Measurements from ENCODE around the gene SYCP2.

Gene SYCP2

GRCh38 chr20:59823030-59823423 lies 110.4 kb downstream of the SYCP2 start:
- FAIRE-seq (no peak), DNase-seq (ENCODE audit: low spot score) (no peak)

DNA sequence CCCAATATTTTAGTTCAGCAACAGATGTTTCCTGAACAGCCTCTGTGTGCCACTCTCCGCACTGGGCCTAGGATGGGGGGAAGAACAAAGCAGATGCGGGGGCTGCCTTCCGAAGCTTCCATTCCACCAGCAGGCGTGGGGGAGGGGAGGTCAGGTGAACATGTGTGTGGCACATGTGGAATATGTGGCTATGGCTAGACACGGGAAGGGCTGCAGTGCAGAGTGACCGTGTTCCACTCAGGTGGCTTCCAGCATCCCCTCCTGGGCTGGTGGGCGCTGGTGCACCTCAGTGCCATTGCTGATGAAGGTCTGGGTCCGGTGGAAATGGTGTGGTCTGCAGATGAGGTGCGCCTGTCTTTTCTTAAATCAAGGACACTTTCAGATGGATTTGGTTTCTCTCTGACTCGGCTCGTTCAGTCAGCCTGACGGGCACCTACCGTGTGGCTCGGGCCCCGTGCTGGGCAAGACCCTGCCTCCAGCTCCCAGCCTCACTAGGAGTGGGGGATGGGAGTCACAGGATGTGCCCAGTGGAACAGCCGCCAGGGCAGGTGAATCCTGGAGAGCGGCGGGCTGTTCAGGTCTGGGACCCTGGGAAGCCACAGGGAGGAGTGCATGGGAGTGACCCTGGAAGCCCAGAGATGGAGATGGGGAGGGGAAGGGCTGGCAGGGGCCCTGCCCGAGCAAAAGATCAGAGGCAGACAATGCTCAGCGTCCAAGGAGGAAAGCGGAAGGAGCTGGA lies 111.0 kb downstream of the SYCP2 start:
- DNase-seq (ENCODE audit: low spot score) (no peak), FAIRE-seq (peak; percentile 42)

DNA sequence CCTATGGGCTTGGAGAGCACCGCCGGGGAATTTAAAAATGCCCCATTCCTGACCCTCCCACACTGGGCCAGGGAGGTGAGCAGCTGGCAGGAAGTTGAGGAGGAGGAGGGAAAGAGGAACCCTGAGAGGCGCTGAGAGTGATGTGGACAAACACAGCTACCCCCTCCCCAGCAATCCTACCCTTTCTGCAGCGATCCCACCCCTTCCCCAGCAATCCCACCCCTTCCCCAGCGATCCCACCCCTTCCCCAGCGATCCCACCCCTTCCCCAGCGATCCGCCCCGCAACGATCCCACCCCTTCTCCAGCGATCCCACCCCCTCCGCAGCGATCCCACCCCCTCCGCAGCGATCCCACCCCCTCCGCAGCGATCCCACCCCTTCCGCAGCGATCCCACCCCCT lies 111.6 kb downstream of the SYCP2 start:
- no peak for FAIRE-seq

GRCh38 chr20:59821201-59821600 lies 112.2 kb downstream of the SYCP2 start:
- DNase-seq (ENCODE audit: low spot score) (no peak), FAIRE-seq (peak; percentile 55)

More for the DNA sequence above, 111.6 kb downstream of the SYCP2 start:
- no peak for DNase-seq (ENCODE audit: low spot score)

DNA sequence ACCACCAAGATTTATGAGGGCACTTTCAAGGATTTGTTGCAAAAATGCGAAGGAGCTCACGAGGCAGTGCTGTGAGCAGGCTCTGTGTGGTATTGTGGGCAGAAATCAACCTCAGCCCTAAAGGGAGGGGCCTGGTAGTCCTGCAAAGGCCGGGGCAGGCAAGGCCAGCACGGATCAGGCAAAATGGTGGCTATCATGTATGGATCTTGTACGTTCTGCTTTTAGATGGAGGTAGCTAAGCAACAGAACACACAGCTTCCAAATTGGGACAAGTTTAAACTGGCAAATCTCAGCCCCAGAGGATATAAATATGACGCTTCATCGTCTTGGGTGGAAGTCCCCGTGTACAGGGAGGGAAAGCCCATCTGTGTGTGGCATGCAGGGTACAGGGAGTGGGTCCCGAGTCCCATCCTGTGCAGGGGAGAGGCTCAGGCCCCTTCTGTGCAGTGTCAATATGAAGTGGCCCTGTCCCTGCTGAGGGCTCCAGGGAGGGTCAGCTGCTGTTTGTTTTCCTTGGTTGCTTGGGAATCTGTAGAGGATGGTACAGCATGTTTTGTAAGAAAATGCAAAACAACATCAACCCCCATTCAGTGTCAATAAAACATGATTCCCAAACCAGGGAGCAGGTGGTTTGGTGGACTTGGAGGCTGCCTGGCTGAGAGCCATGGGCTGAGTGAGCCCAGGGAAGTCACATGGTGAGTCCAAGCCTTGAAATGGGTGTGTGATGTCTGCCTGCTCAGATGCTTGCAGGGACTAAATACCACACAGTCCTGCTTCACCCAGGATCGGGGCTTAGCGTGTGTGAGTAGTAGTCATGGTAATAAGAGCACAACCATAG lies 113.0 kb downstream of the SYCP2 start:
- FAIRE-seq (peak; percentile 56), DNase-seq (ENCODE audit: low spot score) (no peak)

DNA sequence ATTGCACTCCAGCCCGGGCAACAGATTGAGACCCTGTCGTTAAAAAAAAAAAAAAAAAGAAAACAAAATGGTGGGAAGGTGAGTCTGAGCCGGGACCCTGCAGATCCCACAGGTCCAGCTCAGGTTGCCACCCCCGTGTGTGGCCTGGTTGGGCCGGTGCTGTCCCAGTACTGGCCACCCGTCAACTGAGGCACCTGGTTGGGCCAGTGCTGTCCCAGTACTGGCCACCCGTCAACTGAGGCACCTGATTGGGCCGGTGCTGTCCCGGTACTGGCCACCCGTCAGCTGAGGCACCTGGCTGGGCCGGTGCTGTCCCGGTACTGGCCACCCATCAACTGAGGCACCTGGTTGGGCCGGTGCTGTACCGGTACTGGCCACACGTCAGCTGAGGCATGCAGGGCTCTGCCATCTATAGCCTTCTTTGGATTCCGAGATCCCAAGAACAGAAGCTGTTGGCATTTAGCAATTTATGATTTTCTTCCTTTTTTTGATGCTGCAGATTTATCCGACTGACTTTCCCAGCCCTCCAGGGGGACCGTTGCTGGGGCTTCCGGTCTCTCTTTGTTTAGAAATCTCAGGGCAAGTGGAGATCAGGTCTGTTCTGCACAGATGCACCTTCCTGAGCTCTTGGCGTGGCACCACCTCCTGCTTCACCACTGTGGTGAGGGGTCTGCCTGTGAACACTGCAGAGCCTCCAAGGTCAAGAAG lies 113.8 kb downstream of the SYCP2 start:
- FAIRE-seq (no peak), DNase-seq (ENCODE audit: low spot score) (no peak)

DNA sequence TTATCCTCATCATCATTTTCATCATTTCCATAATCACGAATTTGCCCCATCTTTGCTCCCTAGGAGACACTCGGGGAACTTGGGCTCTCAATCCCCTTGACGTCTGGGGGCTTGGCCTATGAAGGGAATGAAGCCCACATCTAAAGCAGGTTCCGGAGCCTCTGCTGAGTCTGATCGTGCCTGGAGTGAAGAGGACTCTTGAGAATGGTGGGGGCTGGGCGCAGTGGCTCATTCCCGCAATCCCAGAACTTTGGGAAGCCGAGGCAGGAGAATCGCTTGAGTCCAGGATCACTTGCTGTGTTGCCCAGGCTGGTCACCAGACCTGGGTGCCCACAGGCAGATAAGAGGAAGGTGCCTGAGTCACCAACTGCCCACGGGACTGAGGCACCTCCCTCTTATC lies 114.5 kb downstream of the SYCP2 start:
- FAIRE-seq (no peak), DNase-seq (ENCODE audit: low spot score) (no peak)

DNA sequence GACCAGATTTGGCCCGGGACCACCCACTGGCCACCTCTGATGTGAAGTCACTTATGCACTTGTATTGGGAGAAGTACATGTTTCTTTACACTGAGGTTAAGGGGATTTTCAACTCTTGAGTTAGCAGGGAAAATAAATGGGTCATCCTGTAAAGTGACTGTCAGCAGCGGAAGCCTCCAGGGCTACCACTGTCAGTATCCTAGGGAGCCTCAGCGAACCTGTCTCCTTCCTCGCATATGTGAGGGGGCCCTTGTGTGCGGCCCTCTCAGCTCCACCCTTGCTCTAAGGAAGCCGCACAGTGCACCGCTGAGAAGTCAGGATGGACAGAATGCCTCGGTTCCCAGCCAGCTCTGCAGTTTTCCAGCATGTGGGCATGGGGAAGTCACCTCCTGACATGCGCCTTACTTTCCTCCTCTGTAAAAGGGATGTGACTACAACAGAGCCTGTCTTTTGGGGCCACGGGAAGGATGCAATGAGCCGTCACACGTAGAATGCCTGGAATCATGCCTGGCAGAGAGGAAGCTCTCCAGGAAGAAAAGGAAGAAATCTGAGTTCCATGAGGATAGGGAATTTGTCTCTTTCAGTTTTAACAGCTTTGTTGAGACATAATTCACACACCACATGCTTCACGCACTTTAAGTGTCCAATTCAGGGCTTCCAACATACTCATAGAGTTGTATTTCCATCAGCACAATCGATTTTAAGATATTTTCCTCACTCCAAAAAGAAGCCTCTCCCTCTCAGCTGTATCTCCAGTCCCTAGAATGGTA lies 115.4 kb downstream of the SYCP2 start:
- FAIRE-seq (no peak), DNase-seq (ENCODE audit: low spot score) (no peak)

- DNase-seq (ENCODE audit: low spot score): no peak
- FAIRE-seq: no peak
These were observed 116.0 kb downstream of the SYCP2 start for GRCh38 chr20:59817406-59817805.

GRCh38 chr20:59816146-59816738 lies 117.2 kb downstream of the SYCP2 start:
- DNase-seq (ENCODE audit: low spot score) (no peak), FAIRE-seq (no peak)

DNA sequence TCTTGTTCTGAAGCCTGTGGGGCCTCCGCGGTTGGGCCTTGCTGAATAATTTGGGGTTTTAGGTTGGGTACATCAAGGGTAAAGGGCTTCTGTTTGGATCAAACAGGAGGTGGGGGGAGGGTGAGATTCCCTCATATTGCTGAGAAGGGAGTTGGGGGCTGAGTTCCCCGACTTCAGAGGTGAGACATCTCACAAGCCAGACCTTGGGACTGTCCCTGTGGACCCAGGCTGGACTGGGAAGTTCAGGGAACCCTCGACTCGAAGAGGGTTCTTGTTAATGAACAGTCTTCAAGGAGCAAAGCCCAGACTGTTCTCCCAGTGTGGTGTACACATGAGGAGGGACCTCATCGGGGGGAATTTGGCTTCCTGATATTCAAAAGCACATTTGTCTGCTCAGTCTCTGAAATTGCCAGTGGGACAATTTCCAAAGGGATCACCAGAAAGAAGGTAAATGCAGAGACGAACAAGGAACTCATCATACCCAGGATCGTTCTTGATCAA lies 118.5 kb downstream of the SYCP2 start:
- DNase-seq (ENCODE audit: low spot score): no peak
- no peak for FAIRE-seq

GRCh38 chr20:59813948-59814839 lies 119.2 kb downstream of the SYCP2 start:
- no peak for DNase-seq (ENCODE audit: low spot score)

More at GRCh38 chr20:59813948-59814839, 119.2 kb downstream of the SYCP2 start:
- FAIRE-seq: no peak
